Gastroesophageal sphincter (tissue), 3 donors: ENCODE measurements around the gene RPTOR.

Source experiments
- CTCF ChIP-seq, 4 experiments: fragments of 200-600 bp in 2 of 4; fragments of 450-650 bp in 2 of 4; sonication (generic) in 1 of 4; IDR thresholded peaks; one replicate each; pipeline ENCODE4 v1.5.1; 2017 to 2019; ENCODE audit warnings: antibody characterized with exemption in 4 of 4, mild to moderate bottlenecking in 2 of 4, moderate library complexity in 2 of 4
- POLR2A ChIP-seq, 2 donors: fragments of 450-650 bp; IDR thresholded peaks; one replicate each; pipeline ENCODE4 v1.6.1; 2017; ENCODE audit warnings: antibody characterized with exemption in 2 of 2, mild to moderate bottlenecking in 2 of 2, moderate library complexity in 1 of 2

DNA sequence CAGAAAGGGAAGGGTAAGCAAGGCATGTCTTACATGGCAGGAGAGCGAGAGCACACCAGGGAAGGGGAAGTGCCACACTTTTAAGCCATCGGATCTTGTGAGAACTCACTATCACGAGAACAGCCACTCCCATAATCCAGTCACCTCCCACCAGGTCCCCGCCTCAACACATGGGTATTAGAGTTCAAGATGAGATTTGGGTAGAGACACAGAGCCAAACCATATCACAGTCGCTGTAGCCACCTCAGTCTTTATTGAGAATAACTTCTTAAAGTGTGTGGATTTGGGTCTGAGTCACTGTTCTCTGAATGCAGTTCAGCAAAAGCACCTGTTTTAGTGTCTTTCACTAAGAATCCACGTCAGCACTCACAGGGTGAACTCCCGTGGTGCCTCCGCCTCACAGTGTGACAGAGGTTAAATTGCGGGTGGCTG is 251.8 kb downstream of the RPTOR start:
- TF ChIP-seq CTCF (IDR thresholded peaks at IDR 0.05) (no peak), POLR2A (IDR thresholded peaks at IDR 0.05) (no peak)
